Kidney (tissue), 14 donors: ENCODE data around the gene F2RL3. TPM values are rescaled to one million over a fixed set of nuclear protein-coding genes. Genes with fewer than 3 reads are reported as not detected.

Experiments used
- DNase-seq, 5 donors: peaks; one replicate each; pipeline ENCODE4 v3.0.0-alpha.2; 2013 to 2020
- FAIRE-seq: peaks from 2 replicates; lab custom pipeline; 2012; peaks lifted over from hg19 to GRCh38; lab: Jason Lieb, UNC
- H3K27ac ChIP-seq, 2 donors: one replicate each; pipeline ENCODE4 v1.7.0; 2013; ENCODE audit warnings: low read depth in 2 of 2, low read length in 2 of 2, inconsistent platforms in 1 of 2
- H3K27me3 ChIP-seq: one replicate; pipeline ENCODE4 v1.7.1; 2013; ENCODE audit warnings: low read length, inconsistent platforms; ENCODE audit not compliant: control insufficient read depth, insufficient read depth
- H3K36me3 ChIP-seq, 3 donors: one replicate each; pipeline versions ENCODE4 v1.7.0 to v1.7.1; 2013; ENCODE audit warnings: low read length in 3 of 3, control low read depth in 1 of 3, inconsistent platforms in 1 of 3; ENCODE audit not compliant: insufficient read depth in 3 of 3, control insufficient read depth in 2 of 3
- H3K4me1 ChIP-seq, 3 donors: one replicate each; pipeline versions ENCODE4 v1.7.0 to v1.7.1; 2013; ENCODE audit warnings: low read length in 3 of 3, inconsistent platforms in 1 of 3, low read depth in 1 of 3; ENCODE audit not compliant: control insufficient read depth in 2 of 3, insufficient read depth in 2 of 3
- H3K4me3 ChIP-seq, 3 donors: one replicate each; pipeline versions ENCODE4 v1.7.0 to v1.8.1; 2013; ENCODE audit warnings: low read length in 3 of 3, control low read depth in 1 of 3, inconsistent platforms in 1 of 3
- H3K9ac ChIP-seq, 3 donors: one replicate each; pipeline versions ENCODE4 v1.7.0 to v1.7.1; 2013; ENCODE audit warnings: low read length in 3 of 3, control low read depth in 1 of 3, inconsistent platforms in 1 of 3
- H3K9me3 ChIP-seq, 3 donors: one replicate each; pipeline versions ENCODE4 v1.7.0 to v1.7.1; 2013; ENCODE audit warnings: low read length in 3 of 3, control low read depth in 1 of 3, inconsistent platforms in 1 of 3; ENCODE audit not compliant: control insufficient read depth in 2 of 3, insufficient read depth in 1 of 3
- CTCF ChIP-seq: IDR thresholded peaks from 3 replicates; pipeline ENCODE4 v1.5.1; 2012; ENCODE audit warnings: mild to moderate bottlenecking, moderate library complexity, borderline replicate concordance; ENCODE audit not compliant: insufficient read depth; ENCODE audit errors: extremely low read depth
- intact Hi-C: fragments of 100-400 bp; cut with DNase I; formaldehyde crosslinking; loops from one replicate; pipeline ENCODE4 v1.11.1; 2022
- polyA plus RNA-seq: library from polyadenylated mRNA; stranded (reverse); fragments of 350-450 nt; fragmentation: Illumina TruSeq; extraction: RNeasy Lipid Tissue Mini Kit (QIAGEN cat#74804); gene quantifications from one replicate; pipeline ENCODE4 v1.2.3, GENCODE V29; 2014; ENCODE audit warnings: low read depth, low replicate concordance; ENCODE audit not compliant: insufficient read depth
- total RNA-seq: library from RNA; stranded (reverse); fragmentation: NEBNext Ultra II Directional; extraction: Animal tissue kit (Norgen Biotek cat#: 25700); gene quantifications from one replicate; pipeline ENCODE4 v1.2.1, GENCODE V29; 2021
- donor health status: control.
- donor health status: control.
- donor health status: control.
- donor health status: control.
- donor health status: control.
- donor health status: DM: yes; HTN: yes; CAD: no.
- donor health status: Normal renal cell carcinoma (clear cell type).

F2RL3 gene
- total and polyA plus RNA-seq, 2 donors from 2014 or later, result 1.4 to 3.2 TPM

- Histone ChIP-seq H3K27me3 (no peaks in the 10 kb centered on the region), H3K9ac (no peak overlapping the region), H3K9me3 (no peaks in the 10 kb centered on the region), H3K36me3 (peaks cover 14 to 55% (median 44%) of the 10 kb centered on the region in 3 donors), H3K4me3 (no peak overlapping the region), H3K4me1 (no peaks in the 10 kb centered on the region), H3K27ac (no peak overlapping the region)
- intact Hi-C loops, result no loop called here
- no peak for FAIRE-seq
- TF ChIP-seq CTCF, result no peak
- no peak for DNase-seq
These were observed 37.6 kb upstream of the F2RL3 start for GRCh38 chr19:16851031-16851712.

GRCh38 chr19:16853066-16853465 lies 35.7 kb upstream of the F2RL3 start:
- peaks cover 14 to 49% (median 34%) of the 10 kb centered on the region in 3 donors for H3K36me3 ChIP-seq
- FAIRE-seq, result no peak
- no peak for DNase-seq

GRCh38 chr19:16856091-16856490 lies 32.7 kb upstream of the F2RL3 start:
- DNase-seq, result no peak
- intact Hi-C loops, result no loop called here
- H3K27ac ChIP-seq, result no peak overlapping the region
- H3K4me3 ChIP-seq, result no peak overlapping the region
- H3K9me3 ChIP-seq, result no peaks in the 10 kb centered on the region
- no peaks in the 10 kb centered on the region for H3K27me3 ChIP-seq
- H3K4me1 ChIP-seq, result no peaks in the 10 kb centered on the region
- TF ChIP-seq CTCF, result no peak
- FAIRE-seq, result no peak
- no peak overlapping the region for H3K9ac ChIP-seq
- peaks cover 14 to 30% (median 28%) of the 10 kb centered on the region in 3 donors for H3K36me3 ChIP-seq

More at GRCh38 chr19:16853066-16853465, 35.7 kb upstream of the F2RL3 start:
- no peak overlapping the region for H3K4me3 ChIP-seq
- no peak overlapping the region for H3K9ac ChIP-seq
- H3K4me1 ChIP-seq, result no peaks in the 10 kb centered on the region
- TF ChIP-seq CTCF, result no peak
- H3K9me3 ChIP-seq, result no peaks in the 10 kb centered on the region
- no peak overlapping the region for H3K27ac ChIP-seq
- intact Hi-C loops, result no loop called here
- H3K27me3 ChIP-seq, result no peaks in the 10 kb centered on the region
